Naive thymus-derived CD4-positive, alpha-beta T cell (primary cell): Measurements from ENCODE around the gene KRTCAP2. TPM values are rescaled to one million over a fixed set of nuclear protein-coding genes. Genes with fewer than 3 reads are reported as not detected.

Source experiments
- ATAC-seq: fragments of 150-1000 bp; cut with Tn5 transposase; 2 replicates; pipeline ENCODE4 v1.10.0; 2021; ENCODE audit warnings: mild to moderate bottlenecking, moderate library complexity
- CTCF ChIA-PET: fragments of 350-600 bp; sonication (Branson Sonifier 250); formaldehyde crosslinking; loops from one replicate; lab custom pipeline; 2021; ENCODE audit warnings: antibody characterized with exemption; lab: Charles Lee
- POLR2A ChIA-PET: fragments of 350-600 bp; sonication (Branson Sonifier 250); formaldehyde crosslinking; loops from one replicate; lab custom pipeline; 2021; ENCODE audit warnings: antibody characterized with exemption, inconsistent platforms; lab: Charles Lee
- DNase-seq, 9 donors: peaks; one replicate each; pipeline versions ENCODE4 v3.0.0 to v3.0.0-alpha.2; 2020 to 2022; ENCODE audit warnings: mixed read lengths in 1 of 9
- H3K27ac ChIP-seq: one replicate; pipeline ENCODE4 v1.7.0; 2013; ENCODE audit warnings: mild to moderate bottlenecking, low read depth, low read length, moderate library complexity
- H3K27me3 ChIP-seq, 2 donors: one replicate each; pipeline ENCODE4 v1.7.0; 2013; ENCODE audit warnings: low read length in 2 of 2, mild to moderate bottlenecking in 2 of 2, moderate library complexity in 2 of 2; ENCODE audit not compliant: control insufficient read depth in 2 of 2, insufficient read depth in 2 of 2
- H3K36me3 ChIP-seq, 3 experiments: 1 replicate in 2 of 3; 2 replicates in 1 of 3; pipeline ENCODE4 v1.7.0; 2013; ENCODE audit warnings: low read length in 3 of 3, mild to moderate bottlenecking in 3 of 3, moderate library complexity in 1 of 3; ENCODE audit not compliant: insufficient read depth in 3 of 3, control insufficient read depth in 2 of 3
- H3K4me1 ChIP-seq, 2 donors: one replicate each; pipeline ENCODE4 v1.7.0; 2013; ENCODE audit warnings: low read length in 2 of 2, mild to moderate bottlenecking in 2 of 2, moderate library complexity in 1 of 2; ENCODE audit not compliant: control insufficient read depth in 2 of 2, insufficient read depth in 2 of 2
- H3K4me3 ChIP-seq: 2 replicates; pipeline ENCODE4 v1.7.0; 2013; ENCODE audit warnings: mild to moderate bottlenecking, low read length
- H3K9me3 ChIP-seq, 3 experiments: 1 replicate in 2 of 3; 2 replicates in 1 of 3; pipeline ENCODE4 v1.7.0; 2013; ENCODE audit warnings: low read length in 3 of 3; ENCODE audit not compliant: control insufficient read depth in 2 of 3
- H3K27ac Mint-ChIP-seq, 9 donors: one replicate each; pipeline ENCODE4 v1.8.0; 2020 to 2022; ENCODE audit warnings: mixed read lengths in 9 of 9, mild to moderate bottlenecking in 8 of 9, moderate library complexity in 5 of 9, inconsistent platforms in 2 of 9
- H3K27me3 Mint-ChIP-seq, 5 donors: one replicate each; pipeline ENCODE4 v1.8.0; 2021 to 2022; ENCODE audit warnings: mixed read lengths in 5 of 5, mild to moderate bottlenecking in 1 of 5
- H3K36me3 Mint-ChIP-seq, 5 donors: one replicate each; pipeline ENCODE4 v1.8.0; 2020 to 2022; ENCODE audit warnings: mixed read lengths in 5 of 5, mild to moderate bottlenecking in 3 of 5, inconsistent platforms in 1 of 5
- H3K4me1 Mint-ChIP-seq, 7 donors: one replicate each; pipeline ENCODE4 v1.8.0; 2020 to 2022; ENCODE audit warnings: mixed read lengths in 7 of 7, mild to moderate bottlenecking in 3 of 7, inconsistent platforms in 1 of 7
- H3K4me3 Mint-ChIP-seq, 10 donors: one replicate each; pipeline ENCODE4 v1.8.0; 2020 to 2022; ENCODE audit warnings: mild to moderate bottlenecking in 10 of 10, mixed read lengths in 10 of 10, moderate library complexity in 6 of 10, inconsistent platforms in 2 of 10
- H3K9me3 Mint-ChIP-seq, 11 donors: one replicate each; pipeline ENCODE4 v1.8.0; 2020 to 2022; ENCODE audit warnings: mixed read lengths in 11 of 11, mild to moderate bottlenecking in 4 of 11, inconsistent platforms in 1 of 11, moderate library complexity in 1 of 11
- intact Hi-C, 2 donors: fragments of 100-400 bp; cut with micrococcal nuclease; formaldehyde crosslinking; loops; one replicate each; pipeline ENCODE4 v1.15.1; 2023
- polyA plus RNA-seq, 2 donors: library from polyadenylated mRNA; unstranded; fragments of 300-500 nt; fragmentation: Illumina TruSeq; gene quantifications; one replicate each; pipeline ENCODE4 v1.2.3, GENCODE V29; 2021
- total RNA-seq, 6 experiments: library from RNA in 5 of 6; stranded (reverse) in 5 of 6; gene quantifications; 1 replicate in 5 of 6; 2 replicates in 1 of 6; pipeline ENCODE4 v1.2.3 and lab custom pipeline; 2021 to 2026

KRTCAP2 gene
- total and polyA plus RNA-seq, 7 experiments from 2014 or later, result 97.4 to 469 (median 159) TPM

DNA sequence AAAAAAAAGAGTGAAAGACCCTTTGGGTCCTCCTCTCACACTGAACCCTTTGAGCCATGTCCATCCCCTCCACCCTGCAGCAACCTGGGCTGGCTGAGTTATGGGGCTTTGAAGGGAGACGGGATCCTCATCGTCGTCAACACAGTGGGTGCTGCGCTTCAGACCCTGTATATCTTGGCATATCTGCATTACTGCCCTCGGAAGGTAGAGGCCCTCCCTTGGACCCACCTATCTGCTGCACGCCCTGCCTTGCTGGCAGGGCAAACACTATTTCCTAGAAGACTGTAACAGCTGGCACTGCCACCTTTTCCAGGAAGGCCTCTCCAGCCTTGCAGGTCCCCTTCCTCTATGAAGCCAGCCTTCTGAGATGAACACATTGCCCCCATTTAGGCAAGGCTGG, 36.4 kb downstream of the KRTCAP2 start:
- intact Hi-C loops, result loop anchor here (1.0 to 5.0 kb wide), 7 partner anchors 9 to 529 kb away; partner anchors contain the start of genes ADAR (in 1 of the 2), EFNA1 (in 1 of the 2), KRTCAP2 (in 1 of the 2) and RUSC1 (in 1 of the 2)
- Histone ChIP-seq H3K27me3 (no peaks in the 10 kb centered on the region), H3K27ac (peak overlapping the region; percentile 99), H3K9me3 (no peaks in the 10 kb centered on the region), H3K4me1 (peaks cover 10 to 15% of the 10 kb centered on the region in 2 donors), H3K36me3 (peaks cover 0 to 21% (median 0%) of the 10 kb centered on the region in 3 experiments), H3K4me3 (peak overlapping the region; percentile 19)
- DNase-seq (peak in 5 of 9 donors; percentile 13 to 33 (median 18)), ATAC-seq (no peak)
- Mint-ChIP-seq H3K27ac (peak overlapping the region; percentile 95 to 100 (median 98)), H3K27me3 (no peaks in the 10 kb centered on the region), H3K4me3 (peak overlapping the region; percentile 91 to 100 (median 98)), H3K9me3 (no peaks in the 10 kb centered on the region), H3K4me1 (peaks cover 35 to 53% (median 46%) of the 10 kb centered on the region in 7 donors), H3K36me3 (peaks cover 0 to 17% (median 2%) of the 10 kb centered on the region in 5 donors)
- POLR2A ChIA-PET, result interaction anchor here (0.6 to 1.3 kb wide), 5 partner anchors 9 to 1352 kb away, joined by 3 to 4 read pairs (median 3); partner anchors contain the start of genes EFNA1 and KRTCAP2
- CTCF ChIA-PET, result interaction anchor here (1.4 to 2.4 kb wide), 3 partner anchors 36 to 51 kb away, joined by 4 to 7 read pairs (median 6); partner anchors contain the start of gene KRTCAP2

GRCh38 chr1:155135415-155136028, 37.6 kb downstream of the KRTCAP2 start, which contains the start of gene SLC50A1:
SLC50A1 (plus strand) TSS chr1:155135852; CDS start chr1:155135912, 60 bp downstream.
- POLR2A ChIA-PET, result interaction anchor here (0.5 to 1.9 kb wide), 7 partner anchors 8 to 180 kb away, joined by 3 to 7 read pairs (median 4); partner anchors contain the start of gene PBXIP1
- no peaks in the 10 kb centered on the region for H3K9me3 Mint-ChIP-seq
- intact Hi-C loops, result loop anchor here (1.0 to 5.0 kb wide), 10 partner anchors 8 to 577 kb away; partner anchors contain the start of genes EFNA1 (in 2 of the 2), ADAR (in 1 of the 2), KRTCAP2 (in 1 of the 2) and RUSC1 (in 1 of the 2)

DNA sequence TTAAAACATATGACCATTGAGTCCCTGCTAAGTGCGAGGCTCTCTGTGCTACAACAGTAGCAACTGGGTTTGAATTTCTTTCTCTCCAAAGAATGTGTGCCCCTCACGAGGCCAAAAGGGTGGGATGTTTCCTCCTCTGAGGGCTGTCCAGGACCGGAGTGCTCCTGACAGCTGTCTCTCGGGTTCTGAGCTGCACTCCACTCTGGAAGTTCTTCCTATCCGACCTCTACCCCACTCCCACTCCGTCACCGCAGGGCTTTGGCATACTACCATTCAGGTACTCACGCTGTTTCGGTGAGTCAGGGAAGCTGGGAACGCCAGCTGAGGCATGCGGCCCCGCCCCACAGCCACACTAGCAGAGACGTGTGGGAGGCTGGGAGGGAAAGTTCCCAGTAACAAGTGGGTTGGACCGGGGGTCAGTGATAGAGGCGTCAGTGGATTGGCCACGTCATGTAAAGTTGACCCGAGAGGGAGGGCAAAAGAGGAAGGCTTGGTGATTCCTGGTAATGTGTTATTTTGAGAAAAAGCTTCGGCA, 38.2 kb downstream of the KRTCAP2 start:
- H3K27ac Mint-ChIP-seq, result peak overlapping the region; percentile 95 to 100 (median 98)
- H3K27me3 Mint-ChIP-seq, result peaks cover 0 to 4% (median 0%) of the 10 kb centered on the region in 5 donors
- DNase-seq (peak in 2 of 9 donors; percentile 24 to 77), ATAC-seq (peak; percentile 39)
- peak overlapping the region; percentile 99 for H3K27ac ChIP-seq
- POLR2A ChIA-PET, result interaction anchor here (0.6 to 1.9 kb wide), 5 partner anchors 9 to 179 kb away, joined by 3 to 7 read pairs (median 4); partner anchors contain the start of gene PBXIP1
- H3K4me1 Mint-ChIP-seq, result peaks cover 41 to 59% (median 45%) of the 10 kb centered on the region in 7 donors
- H3K9me3 Mint-ChIP-seq, result no peaks in the 10 kb centered on the region
- H3K4me1 ChIP-seq, result peaks cover 6 to 21% of the 10 kb centered on the region in 2 donors
- intact Hi-C loops, result loop anchor here (1.0 to 5.0 kb wide), 8 partner anchors 8 to 576 kb away; partner anchors contain the start of genes ADAR (in 1 of the 2), EFNA1 (in 1 of the 2), RUSC1 (in 1 of the 2) and UBE2Q1 (in 1 of the 2)
- CTCF ChIA-PET, result interaction anchor here (0.6 to 3.0 kb wide), 4 partner anchors 39 to 111 kb away, joined by 3 to 14 read pairs (median 4); no protein-coding TSS in a partner anchor
- peaks cover 0 to 14% (median 4%) of the 10 kb centered on the region in 5 donors for H3K36me3 Mint-ChIP-seq
- peak overlapping the region; percentile 99 for H3K4me3 ChIP-seq
- H3K27me3 ChIP-seq, result no peaks in the 10 kb centered on the region
- peak overlapping the region; percentile 91 to 100 (median 98) for H3K4me3 Mint-ChIP-seq
- H3K9me3 ChIP-seq, result no peaks in the 10 kb centered on the region
- peaks cover 0 to 26% (median 0%) of the 10 kb centered on the region in 3 experiments for H3K36me3 ChIP-seq

More at GRCh38 chr1:155135415-155136028, 37.6 kb downstream of the KRTCAP2 start, which contains the start of gene SLC50A1:
- H3K4me3 ChIP-seq, result peak within 1 kb of the TSS; percentile 99
- H3K27ac Mint-ChIP-seq, result peak within 1 kb of the TSS; percentile 95 to 100 (median 98)
- peaks cover 41 to 58% (median 46%) of the 10 kb centered on the region in 7 donors for H3K4me1 Mint-ChIP-seq
- H3K4me3 Mint-ChIP-seq, result peak within 1 kb of the TSS; percentile 91 to 100 (median 98)
- H3K27ac ChIP-seq, result peak within 1 kb of the TSS; percentile 99
- H3K27me3 ChIP-seq, result no peaks in the 10 kb centered on the region
- CTCF ChIA-PET, result interaction anchor here (0.6 to 3.0 kb wide), 5 partner anchors 9 to 112 kb away, joined by 3 to 14 read pairs (median 4); no protein-coding TSS in a partner anchor
- peaks cover 0 to 29% (median 0%) of the 10 kb centered on the region in 3 experiments for H3K36me3 ChIP-seq
- DNase-seq, result peak; percentile 86 to 96 (median 90)
- peaks cover 0 to 2% (median 0%) of the 10 kb centered on the region in 5 donors for H3K27me3 Mint-ChIP-seq
- H3K9me3 ChIP-seq, result no peaks in the 10 kb centered on the region
- H3K36me3 Mint-ChIP-seq, result peaks cover 0 to 17% (median 4%) of the 10 kb centered on the region in 5 donors
- peak; percentile 93 for ATAC-seq
- H3K4me1 ChIP-seq, result peaks cover 8 to 15% of the 10 kb centered on the region in 2 donors

DNA sequence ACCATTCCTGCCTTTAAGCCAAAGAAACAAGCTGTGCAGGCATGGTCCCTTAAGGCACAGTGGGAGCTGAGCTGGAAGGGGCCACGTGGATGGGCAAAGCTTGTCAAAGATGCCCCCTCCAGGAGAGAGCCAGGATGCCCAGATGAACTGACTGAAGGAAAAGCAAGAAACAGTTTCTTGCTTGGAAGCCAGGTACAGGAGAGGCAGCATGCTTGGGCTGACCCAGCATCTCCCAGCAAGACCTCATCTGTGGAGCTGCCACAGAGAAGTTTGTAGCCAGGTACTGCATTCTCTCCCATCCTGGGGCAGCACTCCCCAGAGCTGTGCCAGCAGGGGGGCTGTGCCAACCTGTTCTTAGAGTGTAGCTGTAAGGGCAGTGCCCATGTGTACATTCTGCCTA, 38.8 kb downstream of the KRTCAP2 start:
- peak overlapping the region; percentile 99 for H3K27ac ChIP-seq
- ATAC-seq (no peak), DNase-seq (no peak)
- peaks cover 6 to 27% of the 10 kb centered on the region in 2 donors for H3K4me1 ChIP-seq
- Mint-ChIP-seq H3K9me3 (no peaks in the 10 kb centered on the region), H3K27me3 (peaks cover 0 to 10% (median 0%) of the 10 kb centered on the region in 5 donors), H3K4me3 (peak overlapping the region; percentile 91 to 100 (median 98)), H3K27ac (peak overlapping the region; percentile 95 to 100 (median 98)), H3K36me3 (peaks cover 0 to 13% (median 4%) of the 10 kb centered on the region in 5 donors), H3K4me1 (peaks cover 41 to 60% (median 51%) of the 10 kb centered on the region in 7 donors)
- H3K27me3 ChIP-seq, result peaks cover 0 to 5% of the 10 kb centered on the region in 2 donors
- intact Hi-C loops, result loop anchor here in 1 of 2 donors (2.0 kb wide), 3 partner anchors 50 to 576 kb away; partner anchors contain the start of gene UBE2Q1
- no peak overlapping the region for H3K4me3 ChIP-seq
- H3K36me3 ChIP-seq, result peaks cover 0 to 24% (median 0%) of the 10 kb centered on the region in 3 experiments
- no peaks in the 10 kb centered on the region for H3K9me3 ChIP-seq
- CTCF ChIA-PET, result interaction anchor here (1.4 to 3.0 kb wide), 3 partner anchors 43 to 59 kb away, joined by 4 to 14 read pairs (median 5); no protein-coding TSS in a partner anchor
- POLR2A ChIA-PET, result interaction anchor here (1.1 to 1.9 kb wide), 4 partner anchors 8 to 178 kb away, joined by 4 to 5 read pairs (median 4); partner anchors contain the start of gene PBXIP1

DNA sequence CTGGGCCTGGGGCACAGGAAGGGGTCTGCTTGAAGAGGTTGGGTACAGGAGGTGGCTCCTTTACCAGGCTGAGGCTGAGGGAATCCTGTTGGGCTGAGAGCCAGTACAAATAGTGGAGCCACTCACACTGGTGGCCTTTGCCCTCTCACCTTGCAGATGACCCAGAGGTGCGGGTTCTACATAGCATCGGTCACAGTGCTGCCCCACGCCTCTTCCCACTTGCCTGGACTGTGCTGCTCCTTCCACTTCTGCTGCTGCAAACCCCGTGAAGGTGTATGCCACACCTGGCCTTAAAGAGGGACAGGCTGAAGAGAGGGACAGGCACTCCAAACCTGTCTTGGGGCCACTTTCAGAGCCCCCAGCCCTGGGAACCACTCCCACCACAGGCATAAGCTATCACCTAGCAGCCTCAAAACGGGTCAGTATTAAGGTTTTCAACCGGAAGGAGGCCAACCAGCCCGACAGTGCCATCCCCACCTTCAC, 39.3 kb downstream of the KRTCAP2 start:
- Histone ChIP-seq H3K4me1 (peaks cover 10 to 31% of the 10 kb centered on the region in 2 donors), H3K4me3 (no peak overlapping the region), H3K27ac (peak overlapping the region; percentile 99), H3K27me3 (peaks cover 0 to 6% of the 10 kb centered on the region in 2 donors), H3K36me3 (peaks cover 0 to 24% (median 0%) of the 10 kb centered on the region in 3 experiments), H3K9me3 (no peaks in the 10 kb centered on the region)
- intact Hi-C loops, result loop anchor here in 1 of 2 donors (2.0 kb wide), 3 partner anchors 49 to 575 kb away; partner anchors contain the start of gene UBE2Q1
- H3K4me3 Mint-ChIP-seq, result peak overlapping the region in 5 of 10 donors; percentile 17 to 100 (median 92)
- H3K27ac Mint-ChIP-seq, result peak overlapping the region in 6 of 9 donors; percentile 1 to 99 (median 72)
- CTCF ChIA-PET, result interaction anchor here (1.0 to 3.0 kb wide), 3 partner anchors 42 to 60 kb away, joined by 3 to 14 read pairs (median 4); no protein-coding TSS in a partner anchor
- H3K4me1 Mint-ChIP-seq, result peaks cover 40 to 61% (median 54%) of the 10 kb centered on the region in 7 donors
- no peak for DNase-seq
- ATAC-seq, result no peak
- peaks cover 0 to 11% (median 4%) of the 10 kb centered on the region in 5 donors for H3K36me3 Mint-ChIP-seq
- no peaks in the 10 kb centered on the region for H3K9me3 Mint-ChIP-seq
- POLR2A ChIA-PET, result interaction anchor here (1.6 to 1.9 kb wide), 2 partner anchors 41 to 178 kb away, joined by 4 to 5 read pairs; partner anchors contain the start of gene PBXIP1
- peaks cover 0 to 14% (median 0%) of the 10 kb centered on the region in 5 donors for H3K27me3 Mint-ChIP-seq
